Esophagus squamous epithelium (tissue), 5 donors: ENCODE results near the gene CAMTA1. TPM values are rescaled to one million over a fixed set of nuclear protein-coding genes. Genes with fewer than 3 reads are reported as not detected.

ENCODE experiments used
- DNase-seq: peaks from one replicate; lab custom pipeline; 2025; lab: John Stamatoyannopoulos, UW
- H3K27ac ChIP-seq, 4 donors: fragments of 200-600 bp; sonication (generic); one replicate each; pipeline ENCODE4 v1.5.1; 2016 to 2019; ENCODE audit warnings: mild to moderate bottlenecking in 1 of 4
- H3K27me3 ChIP-seq, 4 donors: fragments of 200-600 bp; sonication (generic); 1 replicate in 3 of 4; 2 replicates in 1 of 4; pipeline versions ENCODE4 v1.5.1 to v1.6.0; 2017 to 2021; ENCODE audit warnings: antibody characterized with exemption in 1 of 4
- H3K36me3 ChIP-seq, 3 donors: fragments of 200-600 bp; sonication (generic); one replicate each; pipeline ENCODE4 v1.5.1; 2016 to 2019
- H3K4me1 ChIP-seq, 3 donors: fragments of 200-600 bp; sonication (generic); one replicate each; pipeline ENCODE4 v1.5.1; 2017 to 2019
- H3K4me3 ChIP-seq, 4 donors: fragments of 200-600 bp; sonication (generic); 1 replicate in 3 of 4; 2 replicates in 1 of 4; pipeline ENCODE4 v1.5.1; 2016 to 2019; ENCODE audit warnings: mild to moderate bottlenecking in 2 of 4, moderate library complexity in 1 of 4
- H3K9me3 ChIP-seq, 3 donors: fragments of 200-600 bp; sonication (generic); one replicate each; pipeline ENCODE4 v1.5.1; 2016 to 2019
- POLR2A ChIP-seq, 4 donors: fragments of 450-650 bp; IDR thresholded peaks; one replicate each; pipeline ENCODE4 v1.6.1; 2017; ENCODE audit warnings: antibody characterized with exemption in 4 of 4, mild to moderate bottlenecking in 4 of 4, moderate library complexity in 3 of 4
- WGBS, 2 donors: methylation state at CpG; one replicate each; pipeline ENCODE4 v1.1.5; 2018; 5-methylcytosine and 5-hydroxymethylcytosine counted together
- intact Hi-C: fragments of 100-400 bp; cut with DNase I; formaldehyde crosslinking; loops from one replicate; pipeline ENCODE4 v1.15.0; 2022
- total RNA-seq, 4 donors: library from RNA; depleted of rRNA; stranded (reverse); fragments of >200 nt; gene quantifications; one replicate each; pipeline ENCODE4 v1.1.0, GENCODE V29; 2016
- TF ChIP-seq, protein P1 (sequence below), 6 experiments: fragments of 450-650 bp in 4 of 6; fragments of 200-600 bp in 2 of 6; sonication (generic) in 2 of 6; IDR thresholded peaks; one replicate each; pipeline ENCODE4 v1.5.1; 2016 to 2019; ENCODE audit warnings: antibody characterized with exemption in 6 of 6, mild to moderate bottlenecking in 4 of 6, moderate library complexity in 4 of 6
- donor health status: DM: yes; HTN: yes; CAD: no.

The CAMTA1 gene
- total RNA-seq, 4 donors from 2014 or later = 31.3 to 77.4 (median 45.9) TPM

GRCh38 chr1:7434566-7434965 lies 649.3 kb downstream of the CAMTA1 start:
- Histone ChIP-seq H3K4me3 (no peak overlapping the region), H3K4me1 (no peaks in the 10 kb centered on the region), H3K36me3 (no peaks in the 10 kb centered on the region), H3K9me3 (no peaks in the 10 kb centered on the region), H3K27ac (no peak overlapping the region), H3K27me3 (no peaks in the 10 kb centered on the region)
- WGBS, 2 donors = 100% methylated on average over 5 of the region's 5 CpGs; no CpG with 5 or more reads in 1 of the 2 donors
- no peak for DNase-seq
- TF ChIP-seq, protein P1, sequence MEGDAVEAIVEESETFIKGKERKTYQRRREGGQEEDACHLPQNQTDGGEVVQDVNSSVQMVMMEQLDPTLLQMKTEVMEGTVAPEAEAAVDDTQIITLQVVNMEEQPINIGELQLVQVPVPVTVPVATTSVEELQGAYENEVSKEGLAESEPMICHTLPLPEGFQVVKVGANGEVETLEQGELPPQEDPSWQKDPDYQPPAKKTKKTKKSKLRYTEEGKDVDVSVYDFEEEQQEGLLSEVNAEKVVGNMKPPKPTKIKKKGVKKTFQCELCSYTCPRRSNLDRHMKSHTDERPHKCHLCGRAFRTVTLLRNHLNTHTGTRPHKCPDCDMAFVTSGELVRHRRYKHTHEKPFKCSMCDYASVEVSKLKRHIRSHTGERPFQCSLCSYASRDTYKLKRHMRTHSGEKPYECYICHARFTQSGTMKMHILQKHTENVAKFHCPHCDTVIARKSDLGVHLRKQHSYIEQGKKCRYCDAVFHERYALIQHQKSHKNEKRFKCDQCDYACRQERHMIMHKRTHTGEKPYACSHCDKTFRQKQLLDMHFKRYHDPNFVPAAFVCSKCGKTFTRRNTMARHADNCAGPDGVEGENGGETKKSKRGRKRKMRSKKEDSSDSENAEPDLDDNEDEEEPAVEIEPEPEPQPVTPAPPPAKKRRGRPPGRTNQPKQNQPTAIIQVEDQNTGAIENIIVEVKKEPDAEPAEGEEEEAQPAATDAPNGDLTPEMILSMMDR (IDR thresholded peaks at IDR 0.05) = no peak
- no peak for TF ChIP-seq POLR2A (IDR thresholded peaks at IDR 0.05)
- intact Hi-C loops = no loop called here

- H3K4me1 ChIP-seq = no peaks in the 10 kb centered on the region
- no peak for DNase-seq
- no peak for TF ChIP-seq POLR2A (IDR thresholded peaks at IDR 0.05)
- TF ChIP-seq, protein P1 (IDR thresholded peaks at IDR 0.05) = no peak
These were observed 650.2 kb downstream of the CAMTA1 start for GRCh38 chr1:7435276-7436055.

GRCh38 chr1:7436056-7437005 lies 651.1 kb downstream of the CAMTA1 start:
- no peaks in the 10 kb centered on the region for H3K9me3 ChIP-seq
- H3K27me3 ChIP-seq = no peaks in the 10 kb centered on the region
- no peaks in the 10 kb centered on the region for H3K4me1 ChIP-seq
- H3K27ac ChIP-seq = no peak overlapping the region
- TF ChIP-seq POLR2A (IDR thresholded peaks at IDR 0.05) = no peak
- TF ChIP-seq, protein P1 (IDR thresholded peaks at IDR 0.05) = no peak
- no peaks in the 10 kb centered on the region for H3K36me3 ChIP-seq
- no peak overlapping the region for H3K4me3 ChIP-seq
- 83 to 89% methylated on average over 6 to 10 of the region's 20 CpGs for WGBS, 2 donors
- no peak for DNase-seq
- intact Hi-C loops = no loop called here

More at GRCh38 chr1:7435276-7436055, 650.2 kb downstream of the CAMTA1 start:
- no peaks in the 10 kb centered on the region for H3K27me3 ChIP-seq
- H3K4me3 ChIP-seq = no peak overlapping the region
- no peaks in the 10 kb centered on the region for H3K36me3 ChIP-seq
- no peaks in the 10 kb centered on the region for H3K9me3 ChIP-seq
- no peak overlapping the region for H3K27ac ChIP-seq
- intact Hi-C loops = no loop called here
- WGBS, 2 donors = 80% methylated on average over 5 of the region's 14 CpGs; no CpG with 5 or more reads in 1 of the 2 donors

DNA sequence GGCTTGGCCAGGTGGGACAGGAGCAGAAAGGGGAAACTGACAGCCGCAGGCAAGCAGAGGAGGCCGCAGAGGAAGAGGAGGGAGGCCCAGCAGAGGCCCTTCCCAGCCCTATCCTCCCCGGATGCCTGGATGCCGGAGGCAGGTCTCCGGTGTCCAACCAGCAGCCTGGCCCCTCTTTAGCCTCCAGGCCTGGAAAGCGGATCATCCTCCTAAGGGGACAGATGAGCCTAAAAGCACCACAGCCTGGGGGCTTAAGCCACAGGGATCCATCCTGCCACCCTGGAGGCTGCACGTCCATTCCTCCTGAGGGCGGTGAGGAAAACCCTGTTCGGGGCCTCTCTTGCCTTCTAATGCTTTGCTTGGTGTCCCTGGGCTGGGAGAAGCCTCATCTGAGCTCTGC lies 651.8 kb downstream of the CAMTA1 start:
- intact Hi-C loops = no loop called here

More for the DNA sequence above, 651.8 kb downstream of the CAMTA1 start:
- Histone ChIP-seq H3K4me3 (no peak overlapping the region), H3K27me3 (no peaks in the 10 kb centered on the region), H3K4me1 (no peaks in the 10 kb centered on the region), H3K9me3 (no peaks in the 10 kb centered on the region), H3K36me3 (no peaks in the 10 kb centered on the region), H3K27ac (no peak overlapping the region)
- no peak for TF ChIP-seq POLR2A (IDR thresholded peaks at IDR 0.05)
- TF ChIP-seq, protein P1 (IDR thresholded peaks at IDR 0.05) = no peak
- no peak for DNase-seq
- 40 to 94% methylated on average over 2 to 6 of the region's 9 CpGs for WGBS, 2 donors
